ENCODE data around the gene SRRD.

DNA sequence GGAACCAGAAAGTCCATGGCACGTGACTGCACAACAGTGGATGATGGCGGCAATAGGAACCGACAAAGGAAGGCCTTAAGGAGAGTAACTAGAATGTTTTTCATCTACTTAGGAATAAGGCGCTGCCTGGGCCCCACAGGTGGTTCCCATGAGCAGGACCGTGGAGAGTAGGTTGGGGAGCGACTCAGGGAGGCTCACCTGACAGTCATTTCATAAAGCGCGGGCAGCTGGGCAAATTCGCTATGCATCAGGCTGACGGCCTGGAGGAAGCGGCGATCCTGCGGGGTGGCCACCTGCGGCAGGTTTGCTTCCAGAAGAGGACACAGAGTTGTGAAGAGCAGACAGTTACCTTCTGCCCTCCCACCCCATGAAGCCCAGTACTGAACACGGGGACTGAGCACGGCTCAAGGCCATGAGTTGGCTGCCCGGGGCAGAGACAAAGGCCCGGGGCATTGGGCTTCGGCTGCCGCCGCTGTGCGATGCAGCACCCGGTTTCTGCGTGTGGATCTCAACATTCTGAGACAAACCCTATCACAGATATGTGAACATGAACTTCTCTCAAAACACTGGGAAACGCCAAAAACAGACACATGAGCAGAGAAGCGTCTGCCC lies 25.9 kb upstream of the SRRD start:
- no peak for TF ChIP-seq CTCF (IDR thresholded peaks at IDR 0.05)
- TF ChIP-seq POLR2A (IDR thresholded peaks at IDR 0.05): no peak

Measured in upper lobe of left lung (tissue), 4 donors.